Endodermal cell (in vitro differentiated cells): ENCODE data around the gene KCNQ4. TPM values are rescaled to one million over a fixed set of nuclear protein-coding genes. Genes with fewer than 3 reads are reported as not detected.

Experiments used
- DNase-seq: peaks from one replicate; pipeline ENCODE4 v3.0.0-alpha.2; 2017
- H3K27ac ChIP-seq: 2 replicates; pipeline ENCODE4 v1.5.1; 2013; ENCODE audit warnings: mild to moderate bottlenecking, low read depth, low read length, moderate library complexity
- H3K27me3 ChIP-seq: 2 replicates; pipeline ENCODE4 v1.6.1; 2013; ENCODE audit warnings: mild to moderate bottlenecking, low read length, moderate library complexity; ENCODE audit not compliant: insufficient read depth, control insufficient read depth, poor library complexity, severe bottlenecking
- H3K36me3 ChIP-seq: 2 replicates; pipeline ENCODE4 v1.7.0; 2013; ENCODE audit warnings: mild to moderate bottlenecking, low read length, moderate library complexity; ENCODE audit not compliant: control insufficient read depth, insufficient read depth
- H3K4me1 ChIP-seq: one replicate; pipeline ENCODE4 v1.7.0; 2013; ENCODE audit warnings: low read length; ENCODE audit not compliant: control insufficient read depth, insufficient read depth
- H3K4me3 ChIP-seq: 2 replicates; pipeline ENCODE4 v1.5.1; 2013; ENCODE audit warnings: mild to moderate bottlenecking, low read length, moderate library complexity
- H3K9ac ChIP-seq: 2 replicates; pipeline ENCODE4 v1.6.1; 2013; ENCODE audit warnings: mild to moderate bottlenecking, low read length, moderate library complexity; ENCODE audit not compliant: poor library complexity, severe bottlenecking; ENCODE audit errors: extremely low read depth
- H3K9me3 ChIP-seq: 2 replicates; pipeline ENCODE4 v1.6.1; 2013; ENCODE audit warnings: mild to moderate bottlenecking, low read length, moderate library complexity; ENCODE audit not compliant: control insufficient read depth
- H3K27ac Mint-ChIP-seq: 2 replicates; pipeline ENCODE4 v1.8.0; 2020; ENCODE audit warnings: mixed read lengths
- H3K27me3 Mint-ChIP-seq: 2 replicates; pipeline ENCODE4 v1.8.0; 2021; ENCODE audit warnings: mild to moderate bottlenecking, mixed read lengths; ENCODE audit not compliant: insufficient read depth
- H3K36me3 Mint-ChIP-seq: 2 replicates; pipeline ENCODE4 v1.8.0; 2020; ENCODE audit warnings: low read depth, mixed read lengths
- H3K4me1 Mint-ChIP-seq: 2 replicates; pipeline ENCODE4 v1.8.0; 2020; ENCODE audit warnings: mixed read lengths
- H3K4me3 Mint-ChIP-seq: 2 replicates; pipeline ENCODE4 v1.8.0; 2020; ENCODE audit warnings: mild to moderate bottlenecking, moderate library complexity, mixed read lengths
- H3K9me3 Mint-ChIP-seq: 2 replicates; pipeline ENCODE4 v1.8.0; 2020; ENCODE audit warnings: mild to moderate bottlenecking, mixed read lengths
- WGBS, 2 experiments: methylation state at CpG; one replicate each; pipeline versions ENCODE4 v1.1.5 to v1.1.7; 2013; ENCODE audit warnings: missing lambda C conversion rate in 2 of 2, mixed read lengths in 1 of 2; ENCODE audit not compliant: insufficient coverage in 1 of 2, insufficient read length in 1 of 2; 5-methylcytosine and 5-hydroxymethylcytosine counted together
- total RNA-seq, 2 donors: library from RNA; stranded (reverse); fragmentation: NEBNext Ultra II Directional in 1 of 2; extraction: Animal tissue kit (Norgen Biotek cat#: 25700) in 1 of 2; gene quantifications; 2 replicates in 1 of 2; 3 replicates in 1 of 2; pipeline ENCODE4 v1.2.1, GENCODE V29; 2021
- TF ChIP-seq, protein P1 (sequence below): fragments of 200-600 bp; sonication (generic); conservative IDR thresholded peaks from 2 replicates; pipeline ENCODE4 v1.5.0; 2021; ENCODE audit warnings: antibody characterized with exemption, mild to moderate bottlenecking

The KCNQ4 gene
- total RNA-seq, 2 donors from 2014 or later, result 0.22 to 0.88 TPM

- WGBS, 2 experiments, result 91% methylated on average over 4 to 12 of the region's 13 CpGs
- no peak overlapping the region for H3K27ac Mint-ChIP-seq
- Histone ChIP-seq H3K4me1 (no peaks in the 10 kb centered on the region), H3K27me3 (peaks cover 16% of the 10 kb centered on the region), H3K9ac (no peak overlapping the region), H3K27ac (no peak overlapping the region), H3K4me3 (no peak overlapping the region), H3K36me3 (no peaks in the 10 kb centered on the region), H3K9me3 (no peaks in the 10 kb centered on the region)
- H3K27me3 Mint-ChIP-seq, result peaks cover 47% of the 10 kb centered on the region
- peaks cover 4% of the 10 kb centered on the region for H3K4me1 Mint-ChIP-seq
- no peak for DNase-seq
- H3K36me3 Mint-ChIP-seq, result no peaks in the 10 kb centered on the region
- TF ChIP-seq, protein P1, sequence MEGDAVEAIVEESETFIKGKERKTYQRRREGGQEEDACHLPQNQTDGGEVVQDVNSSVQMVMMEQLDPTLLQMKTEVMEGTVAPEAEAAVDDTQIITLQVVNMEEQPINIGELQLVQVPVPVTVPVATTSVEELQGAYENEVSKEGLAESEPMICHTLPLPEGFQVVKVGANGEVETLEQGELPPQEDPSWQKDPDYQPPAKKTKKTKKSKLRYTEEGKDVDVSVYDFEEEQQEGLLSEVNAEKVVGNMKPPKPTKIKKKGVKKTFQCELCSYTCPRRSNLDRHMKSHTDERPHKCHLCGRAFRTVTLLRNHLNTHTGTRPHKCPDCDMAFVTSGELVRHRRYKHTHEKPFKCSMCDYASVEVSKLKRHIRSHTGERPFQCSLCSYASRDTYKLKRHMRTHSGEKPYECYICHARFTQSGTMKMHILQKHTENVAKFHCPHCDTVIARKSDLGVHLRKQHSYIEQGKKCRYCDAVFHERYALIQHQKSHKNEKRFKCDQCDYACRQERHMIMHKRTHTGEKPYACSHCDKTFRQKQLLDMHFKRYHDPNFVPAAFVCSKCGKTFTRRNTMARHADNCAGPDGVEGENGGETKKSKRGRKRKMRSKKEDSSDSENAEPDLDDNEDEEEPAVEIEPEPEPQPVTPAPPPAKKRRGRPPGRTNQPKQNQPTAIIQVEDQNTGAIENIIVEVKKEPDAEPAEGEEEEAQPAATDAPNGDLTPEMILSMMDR, result no peak
- no peak overlapping the region for H3K4me3 Mint-ChIP-seq
- no peaks in the 10 kb centered on the region for H3K9me3 Mint-ChIP-seq
Observed at GRCh38 chr1:40789661-40790430, 6.3 kb downstream of the KCNQ4 start.

DNA sequence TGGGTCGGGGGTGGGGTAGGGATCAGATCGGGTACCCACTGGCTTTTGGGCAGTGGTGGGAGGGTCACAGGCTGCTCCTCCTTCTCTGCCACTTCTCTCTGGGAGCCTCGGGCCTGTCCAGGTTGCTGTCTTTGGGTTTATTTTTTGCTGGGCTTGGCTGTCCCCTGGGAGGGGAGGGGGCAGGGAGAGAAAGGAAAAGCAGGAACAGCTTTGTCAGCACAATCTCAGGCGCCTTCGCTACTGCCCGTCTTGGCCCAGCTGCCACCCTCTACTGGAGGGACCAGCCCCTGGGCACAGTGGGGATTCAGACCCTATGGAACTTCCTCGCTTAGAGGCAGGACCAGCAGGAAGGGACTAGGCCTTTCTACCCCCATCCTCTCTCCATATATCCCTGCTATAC, 8.4 kb downstream of the KCNQ4 start:
- H3K36me3 ChIP-seq, result no peaks in the 10 kb centered on the region
- Mint-ChIP-seq H3K9me3 (no peaks in the 10 kb centered on the region), H3K4me3 (no peak overlapping the region), H3K27ac (no peak overlapping the region), H3K4me1 (peaks cover 4% of the 10 kb centered on the region), H3K36me3 (no peaks in the 10 kb centered on the region), H3K27me3 (peaks cover 30% of the 10 kb centered on the region)
- no peak overlapping the region for H3K27ac ChIP-seq
- no peak overlapping the region for H3K4me3 ChIP-seq
- no peak overlapping the region for H3K9ac ChIP-seq
- no peaks in the 10 kb centered on the region for H3K9me3 ChIP-seq
- WGBS, 2 experiments, result 78 to 82% methylated on average over 4 to 7 of the region's 7 CpGs
- TF ChIP-seq, protein P1, result no peak
- no peaks in the 10 kb centered on the region for H3K4me1 ChIP-seq
- H3K27me3 ChIP-seq, result no peaks in the 10 kb centered on the region
- DNase-seq, result no peak

- Histone ChIP-seq H3K36me3 (no peaks in the 10 kb centered on the region), H3K9ac (no peak overlapping the region), H3K9me3 (no peaks in the 10 kb centered on the region), H3K27me3 (no peaks in the 10 kb centered on the region), H3K4me1 (no peaks in the 10 kb centered on the region), H3K27ac (no peak overlapping the region), H3K4me3 (no peak overlapping the region)
- no peaks in the 10 kb centered on the region for H3K9me3 Mint-ChIP-seq
- H3K27ac Mint-ChIP-seq, result no peak overlapping the region
- 82 to 85% methylated on average over 3 of the region's 3 CpGs for WGBS, 2 experiments
- TF ChIP-seq, protein P1, result no peak
- peaks cover 23% of the 10 kb centered on the region for H3K27me3 Mint-ChIP-seq
- no peaks in the 10 kb centered on the region for H3K36me3 Mint-ChIP-seq
- DNase-seq, result no peak
- H3K4me3 Mint-ChIP-seq, result no peak overlapping the region
- H3K4me1 Mint-ChIP-seq, result no peaks in the 10 kb centered on the region
Observed at GRCh38 chr1:40793617-40794016, 10.0 kb downstream of the KCNQ4 start.
